HepG2 (cell line): Measurements from ENCODE around the gene GLIS2.

Experiments
- BHLHE40 ChIP-seq: IDR thresholded peaks from 2 replicates; pipeline ENCODE4 v1.6.1; 2011; ENCODE audit warnings: low read length, improper control_type of control experiment
- HOXA5 ChIP-seq: sonication (generic); formaldehyde crosslinking; IDR thresholded peaks from 2 replicates; pipeline ENCODE4 v1.4.0; 2020; ENCODE audit warnings: missing genetic modification reagents
- IKZF4 ChIP-seq: sonication (generic); formaldehyde crosslinking; IDR thresholded peaks from 2 replicates; pipeline ENCODE4 v1.5.1; 2020; ENCODE audit warnings: borderline replicate concordance, mild to moderate bottlenecking, low read depth, missing genetic modification reagents; ENCODE audit errors: not compliant biosample characterization
- NPAS2 ChIP-seq: sonication (generic); formaldehyde crosslinking; IDR thresholded peaks from 2 replicates; pipeline ENCODE4 v1.8.0; 2022; ENCODE audit warnings: mild to moderate bottlenecking, missing genetic modification reagents, borderline replicate concordance
- NR2F1 ChIP-seq, 2 experiments: fragments of 450-650 bp in 1 of 2; formaldehyde crosslinking in 1 of 2; IDR thresholded peaks; 2 replicates each; pipeline versions ENCODE4 v1.5.0 to v1.6.1; 2016 to 2020; ENCODE audit warnings: mild to moderate bottlenecking in 1 of 2, missing compliant biosample characterization in 1 of 2, missing genetic modification reagents in 1 of 2, moderate library complexity in 1 of 2
- POLR2G ChIP-seq: fragments of 200-400 bp; formaldehyde crosslinking; IDR thresholded peaks from 2 replicates; pipeline ENCODE4 v1.6.1; 2018; ENCODE audit warnings: mild to moderate bottlenecking, low read depth, low read length, moderate library complexity
- SP1 ChIP-seq, 2 experiments: fragments of 450-650 bp in 1 of 2; sonication (generic) in 1 of 2; formaldehyde crosslinking in 1 of 2; IDR thresholded peaks; 2 replicates each; pipeline versions ENCODE4 v1.4.0 to v1.6.1; 2016 to 2020; ENCODE audit warnings: missing genetic modification reagents in 1 of 2
- SRF ChIP-seq: IDR thresholded peaks from 2 replicates; pipeline ENCODE4 v1.6.1; 2011; ENCODE audit warnings: mild to moderate bottlenecking, low read depth, low read length, moderate library complexity
- TF ChIP-seq, protein P1 (sequence below), 2 experiments: IDR thresholded peaks; 2 replicates each; pipeline ENCODE4 v1.6.1; 2011 to 2012; ENCODE audit warnings: low read length in 2 of 2, borderline replicate concordance in 1 of 2, low read depth in 1 of 2, mild to moderate bottlenecking in 1 of 2, moderate library complexity in 1 of 2
- TF ChIP-seq, protein P2 (sequence below): sonication (generic); formaldehyde crosslinking; IDR thresholded peaks from 2 replicates; pipeline ENCODE4 v1.5.0; 2020; ENCODE audit warnings: mild to moderate bottlenecking, missing genetic modification reagents, moderate library complexity
- TF ChIP-seq, protein P3 (sequence below): sonication (generic); formaldehyde crosslinking; IDR thresholded peaks from 2 replicates; pipeline ENCODE4 v1.8.1; 2023; ENCODE audit warnings: missing genetic modification reagents, inconsistent platforms, borderline replicate concordance

DNA sequence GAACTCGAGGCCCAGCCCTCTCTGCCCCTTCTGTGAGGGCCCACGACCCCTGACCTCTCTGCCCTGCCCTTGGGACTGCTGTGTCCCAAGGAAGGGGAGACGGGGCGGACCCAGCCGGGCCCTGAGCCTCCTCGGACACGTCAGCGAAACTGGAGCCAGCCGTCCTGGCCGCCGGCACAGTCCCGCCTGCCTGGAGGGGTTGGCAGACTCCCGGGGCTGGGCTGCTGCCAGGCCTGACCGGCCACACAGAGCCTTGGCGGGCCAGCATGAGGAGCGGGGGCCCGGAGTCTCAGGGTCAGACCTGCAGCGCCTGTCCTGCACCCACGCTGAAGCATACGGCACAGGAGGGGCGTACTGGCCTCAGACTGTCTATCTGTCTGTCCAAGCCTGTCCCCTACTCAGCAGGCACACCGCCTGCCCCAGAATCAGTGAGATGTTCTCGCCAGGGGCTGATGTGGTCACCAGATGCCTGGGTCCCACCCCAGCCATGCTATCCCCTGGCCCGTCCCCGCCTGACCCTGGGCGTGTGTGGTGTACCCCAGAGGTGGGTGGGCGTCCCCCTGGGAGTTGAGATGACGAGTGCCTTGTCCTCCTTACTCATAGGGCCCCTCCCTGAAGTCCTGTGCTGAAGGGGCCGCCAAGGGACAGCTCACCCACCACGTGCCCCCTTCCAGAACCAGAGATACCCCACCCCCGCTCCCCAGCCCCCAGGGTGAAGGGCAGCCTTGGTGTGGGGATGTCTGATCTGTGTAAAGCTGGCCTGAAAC lies 60.4 kb downstream of the GLIS2 start:
- TF ChIP-seq SP1 (IDR thresholded peaks at IDR 0.05) = no peak
- no peak for TF ChIP-seq SP1 (CRISPR knock-in tag; IDR thresholded peaks at IDR 0.05)
- TF ChIP-seq, protein P1, sequence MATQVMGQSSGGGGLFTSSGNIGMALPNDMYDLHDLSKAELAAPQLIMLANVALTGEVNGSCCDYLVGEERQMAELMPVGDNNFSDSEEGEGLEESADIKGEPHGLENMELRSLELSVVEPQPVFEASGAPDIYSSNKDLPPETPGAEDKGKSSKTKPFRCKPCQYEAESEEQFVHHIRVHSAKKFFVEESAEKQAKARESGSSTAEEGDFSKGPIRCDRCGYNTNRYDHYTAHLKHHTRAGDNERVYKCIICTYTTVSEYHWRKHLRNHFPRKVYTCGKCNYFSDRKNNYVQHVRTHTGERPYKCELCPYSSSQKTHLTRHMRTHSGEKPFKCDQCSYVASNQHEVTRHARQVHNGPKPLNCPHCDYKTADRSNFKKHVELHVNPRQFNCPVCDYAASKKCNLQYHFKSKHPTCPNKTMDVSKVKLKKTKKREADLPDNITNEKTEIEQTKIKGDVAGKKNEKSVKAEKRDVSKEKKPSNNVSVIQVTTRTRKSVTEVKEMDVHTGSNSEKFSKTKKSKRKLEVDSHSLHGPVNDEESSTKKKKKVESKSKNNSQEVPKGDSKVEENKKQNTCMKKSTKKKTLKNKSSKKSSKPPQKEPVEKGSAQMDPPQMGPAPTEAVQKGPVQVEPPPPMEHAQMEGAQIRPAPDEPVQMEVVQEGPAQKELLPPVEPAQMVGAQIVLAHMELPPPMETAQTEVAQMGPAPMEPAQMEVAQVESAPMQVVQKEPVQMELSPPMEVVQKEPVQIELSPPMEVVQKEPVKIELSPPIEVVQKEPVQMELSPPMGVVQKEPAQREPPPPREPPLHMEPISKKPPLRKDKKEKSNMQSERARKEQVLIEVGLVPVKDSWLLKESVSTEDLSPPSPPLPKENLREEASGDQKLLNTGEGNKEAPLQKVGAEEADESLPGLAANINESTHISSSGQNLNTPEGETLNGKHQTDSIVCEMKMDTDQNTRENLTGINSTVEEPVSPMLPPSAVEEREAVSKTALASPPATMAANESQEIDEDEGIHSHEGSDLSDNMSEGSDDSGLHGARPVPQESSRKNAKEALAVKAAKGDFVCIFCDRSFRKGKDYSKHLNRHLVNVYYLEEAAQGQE (IDR thresholded peaks at IDR 0.05; ENCODE audit: borderline replicate concordance in 1 of 2, low read depth in 1 of 2, low read length in 2 of 2) = no peak
- TF ChIP-seq, protein P2, sequence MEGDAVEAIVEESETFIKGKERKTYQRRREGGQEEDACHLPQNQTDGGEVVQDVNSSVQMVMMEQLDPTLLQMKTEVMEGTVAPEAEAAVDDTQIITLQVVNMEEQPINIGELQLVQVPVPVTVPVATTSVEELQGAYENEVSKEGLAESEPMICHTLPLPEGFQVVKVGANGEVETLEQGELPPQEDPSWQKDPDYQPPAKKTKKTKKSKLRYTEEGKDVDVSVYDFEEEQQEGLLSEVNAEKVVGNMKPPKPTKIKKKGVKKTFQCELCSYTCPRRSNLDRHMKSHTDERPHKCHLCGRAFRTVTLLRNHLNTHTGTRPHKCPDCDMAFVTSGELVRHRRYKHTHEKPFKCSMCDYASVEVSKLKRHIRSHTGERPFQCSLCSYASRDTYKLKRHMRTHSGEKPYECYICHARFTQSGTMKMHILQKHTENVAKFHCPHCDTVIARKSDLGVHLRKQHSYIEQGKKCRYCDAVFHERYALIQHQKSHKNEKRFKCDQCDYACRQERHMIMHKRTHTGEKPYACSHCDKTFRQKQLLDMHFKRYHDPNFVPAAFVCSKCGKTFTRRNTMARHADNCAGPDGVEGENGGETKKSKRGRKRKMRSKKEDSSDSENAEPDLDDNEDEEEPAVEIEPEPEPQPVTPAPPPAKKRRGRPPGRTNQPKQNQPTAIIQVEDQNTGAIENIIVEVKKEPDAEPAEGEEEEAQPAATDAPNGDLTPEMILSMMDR (CRISPR knock-in tag) = no peak
- TF ChIP-seq SRF = no peak
- no peak for TF ChIP-seq IKZF4 (CRISPR knock-in tag)
- TF ChIP-seq, protein P3, sequence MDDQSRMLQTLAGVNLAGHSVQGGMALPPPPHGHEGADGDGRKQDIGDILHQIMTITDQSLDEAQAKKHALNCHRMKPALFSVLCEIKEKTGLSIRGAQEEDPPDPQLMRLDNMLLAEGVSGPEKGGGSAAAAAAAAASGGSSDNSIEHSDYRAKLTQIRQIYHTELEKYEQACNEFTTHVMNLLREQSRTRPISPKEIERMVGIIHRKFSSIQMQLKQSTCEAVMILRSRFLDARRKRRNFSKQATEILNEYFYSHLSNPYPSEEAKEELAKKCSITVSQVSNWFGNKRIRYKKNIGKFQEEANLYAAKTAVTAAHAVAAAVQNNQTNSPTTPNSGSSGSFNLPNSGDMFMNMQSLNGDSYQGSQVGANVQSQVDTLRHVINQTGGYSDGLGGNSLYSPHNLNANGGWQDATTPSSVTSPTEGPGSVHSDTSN = no peak
- TF ChIP-seq HOXA5 (CRISPR knock-in tag) = no peak
- TF ChIP-seq NR2F1 (CRISPR knock-in tag; IDR thresholded peaks at IDR 0.05) = no peak
- no peak for TF ChIP-seq POLR2G
- TF ChIP-seq BHLHE40 = no peak
- no peak for TF ChIP-seq NPAS2
